GM19397 (cell line): ENCODE data around the gene ORC1.
"Not testable (repeated sequence)": the region's sequence is repeated elsewhere in the genome, so short reads cannot be mapped to it uniquely, and the experiment has no call there.

ENCODE experiments used
- ATAC-seq: cut with Tn5 transposase; IDR thresholded peaks from one replicate; pipeline ENCODE4 v1.9.1; 2021; ENCODE audit warnings: mild to moderate bottlenecking, moderate library complexity; ENCODE audit not compliant: unreplicated experiment

Gene ORC1

GRCh38 chr1:52393174-52393573, 11.0 kb downstream of the ORC1 start:
- no peak for ATAC-seq

GRCh38 chr1:52386458-52386857, 17.8 kb downstream of the ORC1 start:
- no peak for ATAC-seq

- ATAC-seq = no peak
Measured at GRCh38 chr1:52385376-52385775, 18.8 kb downstream of the ORC1 start.

GRCh38 chr1:52369851-52370250, 34.4 kb downstream of the ORC1 start:
- not testable (repeated sequence) for ATAC-seq

- no peak for ATAC-seq
Measured at GRCh38 chr1:52368383-52369172, 35.6 kb downstream of the ORC1 start.

- ATAC-seq = no peak
Measured at GRCh38 chr1:52367272-52367671, 37.0 kb downstream of the ORC1 start.

- ATAC-seq = no peak
Measured at GRCh38 chr1:52366517-52366827, 37.8 kb downstream of the ORC1 start.

GRCh38 chr1:52365746-52366516, 38.3 kb downstream of the ORC1 start, which contains the start of gene CC2D1B:
TSS of gene CC2D1B (minus strand) at chr1:52366205. CDS start at chr1:52364620, 1,585 bp downstream.
- peak; percentile 92 for ATAC-seq

GRCh38 chr1:52365071-52365745, 39.0 kb downstream of the ORC1 start:
- no peak for ATAC-seq

- no peak for ATAC-seq
Measured at GRCh38 chr1:52364235-52364839, 39.9 kb downstream of the ORC1 start.

- no peak for ATAC-seq
Measured at GRCh38 chr1:52360595-52360968, 43.6 kb downstream of the ORC1 start.

GRCh38 chr1:52359676-52360594, 44.3 kb downstream of the ORC1 start:
- ATAC-seq = no peak

- ATAC-seq = no peak
Measured at GRCh38 chr1:52358851-52359497, 45.2 kb downstream of the ORC1 start.

GRCh38 chr1:52357397-52357796, 46.8 kb downstream of the ORC1 start:
- no peak for ATAC-seq

GRCh38 chr1:52356818-52357355, 47.3 kb downstream of the ORC1 start:
- ATAC-seq = no peak

- ATAC-seq = no peak
Measured at GRCh38 chr1:52355847-52356505, 48.2 kb downstream of the ORC1 start.

- ATAC-seq = no peak
Measured at GRCh38 chr1:52355436-52355835, 48.8 kb downstream of the ORC1 start.

- ATAC-seq = no peak
Measured at GRCh38 chr1:52352690-52353089, 51.5 kb downstream of the ORC1 start.

GRCh38 chr1:52348704-52349300, 55.4 kb downstream of the ORC1 start:
- no peak for ATAC-seq
